GM19099 (cell line): ENCODE measurements around the gene ACSBG1.

ENCODE experiments used
- POLR2A ChIP-seq: IDR thresholded peaks from 3 replicates; pipeline ENCODE4 v1.6.1; 2011; ENCODE audit warnings: low read depth; ENCODE audit not compliant: insufficient read length; ENCODE audit errors: extremely low read depth

Gene ACSBG1

GRCh38 chr15:78203346-78204225 is 30.8 kb downstream of the ACSBG1 start:
- no peak for TF ChIP-seq POLR2A

GRCh38 chr15:78201281-78202190 is 32.8 kb downstream of the ACSBG1 start:
- no peak for TF ChIP-seq POLR2A

- TF ChIP-seq POLR2A, result no peak
Measured at GRCh38 chr15:78200276-78200930, 34.0 kb downstream of the ACSBG1 start.

- TF ChIP-seq POLR2A, result no peak
Measured at GRCh38 chr15:78197632-78198031, 36.7 kb downstream of the ACSBG1 start.

DNA sequence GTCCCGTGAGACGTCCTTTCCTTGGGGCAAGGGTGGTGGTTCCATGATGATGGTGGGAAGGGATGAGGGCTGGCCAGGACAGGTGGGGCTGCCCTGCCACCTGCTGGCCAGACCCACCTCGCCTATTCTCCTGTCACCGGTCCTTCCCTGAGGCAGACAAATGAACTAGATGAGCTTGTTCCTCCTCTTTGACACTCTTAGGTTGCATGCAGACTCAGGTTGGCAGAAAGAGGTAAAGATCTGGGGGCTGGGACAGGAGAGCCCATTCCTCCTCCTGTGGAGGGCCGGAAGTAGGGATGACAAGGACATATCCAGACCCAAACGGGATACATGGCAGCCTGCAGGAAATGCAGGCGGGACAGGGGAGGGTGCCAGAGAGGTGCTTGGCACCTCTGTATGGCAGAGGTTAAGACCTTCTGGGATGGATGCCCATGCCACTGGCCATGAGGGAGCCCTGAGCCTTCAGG is 38.6 kb downstream of the ACSBG1 start:
- TF ChIP-seq POLR2A, result no peak

- no peak for TF ChIP-seq POLR2A
Measured at GRCh38 chr15:78194568-78194925, 39.8 kb downstream of the ACSBG1 start.

- no peak for TF ChIP-seq POLR2A
Measured at GRCh38 chr15:78193731-78194567, 40.4 kb downstream of the ACSBG1 start.

GRCh38 chr15:78192826-78193594 is 41.4 kb downstream of the ACSBG1 start:
- no peak for TF ChIP-seq POLR2A

DNA sequence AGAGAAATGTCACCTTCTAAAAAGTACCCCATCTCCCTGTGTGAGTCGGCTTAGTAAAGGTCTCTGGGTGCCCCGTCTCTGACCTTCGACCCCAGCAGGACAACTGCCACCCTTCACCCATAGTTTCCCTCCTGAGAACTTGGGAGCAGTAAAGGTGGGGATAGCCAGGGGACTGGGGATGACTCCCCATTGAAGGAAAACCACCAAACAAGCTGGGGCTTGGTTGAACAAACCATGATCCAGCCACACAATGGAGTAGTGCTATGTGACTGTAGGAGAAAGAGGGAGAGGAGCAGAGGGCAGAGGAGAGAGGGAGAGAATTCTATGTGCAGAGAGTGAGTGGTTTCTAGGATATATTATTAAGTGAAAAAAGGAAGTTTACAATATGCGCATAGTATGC is 51.5 kb downstream of the ACSBG1 start:
- no peak for TF ChIP-seq POLR2A

GRCh38 chr15:78182336-78182700 is 52.0 kb downstream of the ACSBG1 start:
- no peak for TF ChIP-seq POLR2A

GRCh38 chr15:78179906-78180305 is 54.5 kb downstream of the ACSBG1 start:
- no peak for TF ChIP-seq POLR2A

DNA sequence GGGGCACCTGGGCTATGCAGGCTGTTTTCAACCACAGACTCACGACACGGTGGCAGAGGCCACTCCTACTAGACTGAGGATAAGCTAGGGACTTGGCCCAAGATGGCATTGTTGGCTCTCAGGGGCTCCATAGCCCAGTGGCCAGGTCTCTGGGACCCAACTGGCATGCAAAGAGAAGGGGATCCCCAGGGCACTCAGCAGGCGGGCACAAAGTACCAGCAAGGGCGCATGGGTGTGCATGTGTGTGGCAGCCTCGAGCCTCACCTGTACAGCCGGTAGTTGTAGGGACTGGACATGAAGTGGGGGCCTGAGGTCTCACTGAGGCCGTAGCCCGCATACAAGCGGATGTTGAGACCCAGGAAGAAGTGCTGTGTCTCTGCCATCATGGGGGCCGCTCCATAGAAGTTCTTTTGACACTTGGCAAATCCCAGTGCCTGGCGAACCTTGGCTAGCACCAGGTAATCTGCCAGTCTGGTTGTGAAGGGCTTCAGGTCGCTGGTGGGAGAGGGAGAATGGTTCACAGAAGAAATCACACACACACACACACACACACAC is 55.0 kb downstream of the ACSBG1 start:
- no peak for TF ChIP-seq POLR2A

DNA sequence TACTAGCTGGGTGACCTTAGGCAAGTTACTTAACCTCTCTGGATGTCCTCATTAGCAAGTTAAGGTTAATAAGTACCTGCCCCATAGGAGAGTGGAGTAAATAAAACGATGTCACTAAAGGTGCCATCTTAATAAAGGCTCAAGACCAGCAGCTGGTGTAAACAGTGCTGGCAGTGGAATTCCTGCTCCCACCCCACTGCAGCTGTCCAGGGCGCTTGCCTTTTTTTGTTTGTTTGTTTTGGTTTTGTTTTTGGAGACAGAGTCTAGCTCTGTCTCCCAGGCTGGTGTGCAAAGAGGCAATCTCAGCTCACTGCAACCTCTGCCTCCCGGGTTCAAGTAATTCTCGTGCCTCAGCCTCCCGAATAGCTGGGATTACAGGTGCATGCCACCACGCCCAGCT is 56.3 kb downstream of the ACSBG1 start:
- TF ChIP-seq POLR2A, result no peak

DNA sequence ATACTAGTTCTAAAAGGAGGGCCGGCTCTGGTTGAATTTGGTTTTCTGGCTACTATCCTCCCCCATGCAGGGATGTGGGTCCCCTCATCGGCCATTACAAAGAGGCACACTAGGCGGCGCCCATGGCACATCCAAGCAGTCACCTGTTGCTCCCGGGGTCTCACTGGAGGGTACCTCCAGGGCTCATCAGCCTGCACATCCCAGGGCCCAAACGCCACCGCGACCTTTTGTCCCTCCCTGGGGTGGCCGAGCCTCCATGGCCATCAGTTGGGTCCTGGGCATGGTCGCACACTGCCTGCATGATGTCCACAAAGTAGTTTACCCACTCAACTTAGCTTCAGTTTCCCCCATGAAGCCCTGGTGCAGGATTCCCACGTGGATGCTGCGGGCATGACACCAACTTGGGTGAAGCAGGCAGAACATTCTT is 56.9 kb downstream of the ACSBG1 start:
- TF ChIP-seq POLR2A, result no peak

DNA sequence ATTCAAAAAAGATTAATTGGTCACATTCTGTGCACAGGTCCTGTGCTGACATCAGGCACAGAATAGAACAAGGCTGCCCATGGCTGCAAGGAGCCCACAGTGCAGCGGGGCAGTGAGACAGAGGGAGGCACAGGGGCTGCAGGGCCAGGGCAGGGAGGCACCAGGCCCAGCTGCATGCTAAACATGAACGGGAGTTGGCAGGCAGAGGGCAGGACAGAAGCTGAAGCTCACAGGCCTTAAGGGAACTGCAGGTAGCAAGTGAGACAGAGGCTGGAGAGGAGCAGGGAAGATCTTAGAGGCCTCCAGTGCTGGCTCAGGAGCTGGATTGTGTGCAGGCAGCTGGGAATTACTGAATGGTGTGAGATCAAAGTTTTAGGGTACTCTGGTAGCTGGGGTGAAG is 59.0 kb downstream of the ACSBG1 start:
- no peak for TF ChIP-seq POLR2A
